Skeletal muscle satellite cell (primary cell): ENCODE measurements around the gene SIK3.
A peak's percentile ranks its signal among the peaks of the same experiment; 100 is the strongest.

Experiments
- H3K27me3 ChIP-seq: 2 replicates; pipeline ENCODE4 v1.7.0; 2013; ENCODE audit warnings: low read length; ENCODE audit not compliant: control insufficient read depth, insufficient read depth
- H3K36me3 ChIP-seq: 2 replicates; pipeline ENCODE4 v1.7.0; 2013; ENCODE audit warnings: mild to moderate bottlenecking, control low read depth, low read length; ENCODE audit not compliant: insufficient read depth
- H3K4me1 ChIP-seq: 2 replicates; pipeline ENCODE4 v1.7.0; 2013; ENCODE audit warnings: low read length; ENCODE audit not compliant: control insufficient read depth, insufficient read depth
- H3K4me2 ChIP-seq: 2 replicates; pipeline ENCODE4 v1.7.0; 2013; ENCODE audit warnings: mild to moderate bottlenecking, low read length
- H3K4me3 ChIP-seq: 2 replicates; pipeline ENCODE4 v1.7.0; 2013; ENCODE audit warnings: low read length
- H3K9ac ChIP-seq: 2 replicates; pipeline ENCODE4 v1.7.0; 2013; ENCODE audit warnings: mild to moderate bottlenecking, low read depth, low read length, moderate library complexity
- H3K9me3 ChIP-seq: replicated peaks from 2 replicates; pipeline ENCODE4 v1.7.0; 2013; ENCODE audit warnings: mild to moderate bottlenecking, control low read depth, low read length

SIK3 gene

DNA sequence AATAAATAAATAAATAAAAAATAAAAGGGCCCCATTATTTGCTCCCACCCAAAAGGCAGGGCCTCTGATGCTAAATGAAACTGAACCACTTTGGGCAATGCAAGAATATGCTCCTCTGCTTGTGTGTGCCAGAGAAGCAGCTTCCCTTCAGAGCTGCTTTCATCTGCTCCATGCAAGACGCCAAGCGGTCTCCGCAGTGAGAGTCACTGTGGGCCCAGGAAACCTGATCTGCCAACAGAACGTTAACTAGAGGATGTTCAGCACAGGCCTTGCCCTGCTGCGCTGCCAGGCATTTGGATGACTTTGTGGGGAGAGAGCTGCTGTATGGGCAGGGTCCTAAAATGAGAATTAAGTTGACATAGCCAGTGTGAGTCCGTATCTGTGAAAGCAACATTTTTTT, 217.1 kb downstream of the SIK3 start:
- Histone ChIP-seq H3K4me2 (no peak overlapping the region), H3K4me1 (peaks cover 19% of the 10 kb centered on the region), H3K27me3 (no peaks in the 10 kb centered on the region), H3K9me3 (no peaks in the 10 kb centered on the region), H3K9ac (no peak overlapping the region), H3K4me3 (no peak overlapping the region), H3K36me3 (no peaks in the 10 kb centered on the region)

GRCh38 chr11:116879800-116880625, 218.2 kb downstream of the SIK3 start:
- Histone ChIP-seq H3K4me2 (no peak overlapping the region), H3K4me1 (peaks cover 19% of the 10 kb centered on the region), H3K36me3 (peaks cover 3% of the 10 kb centered on the region), H3K4me3 (no peak overlapping the region), H3K9me3 (no peaks in the 10 kb centered on the region), H3K27me3 (no peaks in the 10 kb centered on the region), H3K9ac (no peak overlapping the region)

DNA sequence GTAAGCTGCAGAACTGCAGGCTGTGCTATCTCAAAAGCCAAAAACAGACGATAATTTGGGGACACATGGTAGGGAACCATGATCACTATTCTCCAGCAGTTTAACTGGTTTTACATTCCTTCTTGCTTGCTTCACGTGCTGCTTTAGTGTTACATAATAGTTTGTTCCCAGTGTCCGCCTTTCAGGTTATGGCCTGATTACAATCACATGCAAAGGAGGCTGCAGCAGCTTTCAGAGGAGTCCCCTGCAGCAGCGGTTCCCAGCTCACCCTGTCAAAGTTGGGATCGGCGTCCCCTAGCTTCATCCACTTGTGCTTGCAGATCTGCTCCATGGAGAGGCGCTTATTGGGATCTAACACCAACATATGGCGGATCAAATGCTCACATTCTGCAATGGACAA, 221.6 kb downstream of the SIK3 start:
- H3K9me3 ChIP-seq, result no peaks in the 10 kb centered on the region
- peaks cover 10% of the 10 kb centered on the region for H3K36me3 ChIP-seq
- no peaks in the 10 kb centered on the region for H3K27me3 ChIP-seq
- no peak overlapping the region for H3K4me2 ChIP-seq
- H3K4me1 ChIP-seq, result peaks cover 41% of the 10 kb centered on the region
- no peak overlapping the region for H3K4me3 ChIP-seq
- H3K9ac ChIP-seq, result no peak overlapping the region

- no peak overlapping the region for H3K4me3 ChIP-seq
- no peak overlapping the region for H3K9ac ChIP-seq
- no peaks in the 10 kb centered on the region for H3K9me3 ChIP-seq
- H3K4me2 ChIP-seq, result no peak overlapping the region
- H3K36me3 ChIP-seq, result peaks cover 10% of the 10 kb centered on the region
- H3K4me1 ChIP-seq, result peaks cover 47% of the 10 kb centered on the region
- H3K27me3 ChIP-seq, result no peaks in the 10 kb centered on the region
Measured at GRCh38 chr11:116875194-116875593, 223.0 kb downstream of the SIK3 start.

- H3K36me3 ChIP-seq, result peaks cover 17% of the 10 kb centered on the region
- H3K27me3 ChIP-seq, result no peaks in the 10 kb centered on the region
- H3K4me2 ChIP-seq, result no peak overlapping the region
- H3K4me3 ChIP-seq, result no peak overlapping the region
- H3K9ac ChIP-seq, result no peak overlapping the region
- H3K4me1 ChIP-seq, result peaks cover 46% of the 10 kb centered on the region
- H3K9me3 ChIP-seq, result no peaks in the 10 kb centered on the region
Measured at GRCh38 chr11:116874251-116874650, 224.0 kb downstream of the SIK3 start.

DNA sequence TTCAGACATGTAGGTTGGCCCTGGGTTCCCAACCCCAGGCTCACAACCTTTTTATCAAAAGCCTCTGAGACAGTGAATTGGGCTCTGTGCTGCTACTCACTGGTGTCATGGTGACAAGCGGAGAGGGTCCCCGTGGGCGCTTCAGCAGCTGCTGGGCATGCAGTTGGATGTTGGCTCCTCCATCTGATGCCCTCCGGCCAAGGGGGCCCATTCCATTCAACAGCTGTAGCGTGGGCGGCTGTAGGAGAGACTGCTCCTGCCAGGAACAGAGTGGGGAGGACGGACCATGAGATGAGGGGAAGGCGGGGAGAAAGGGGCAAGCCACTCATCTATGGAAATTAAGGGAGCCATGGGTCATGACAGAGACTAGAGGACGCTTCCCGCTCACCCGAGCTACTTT, 224.8 kb downstream of the SIK3 start:
- H3K9me3 ChIP-seq, result no peaks in the 10 kb centered on the region
- no peaks in the 10 kb centered on the region for H3K27me3 ChIP-seq
- H3K36me3 ChIP-seq, result peaks cover 17% of the 10 kb centered on the region
- peak overlapping the region; percentile 23 for H3K9ac ChIP-seq
- no peak overlapping the region for H3K4me2 ChIP-seq
- no peak overlapping the region for H3K4me3 ChIP-seq
- H3K4me1 ChIP-seq, result peaks cover 46% of the 10 kb centered on the region

GRCh38 chr11:116871248-116871647, 227.0 kb downstream of the SIK3 start:
- Histone ChIP-seq H3K9me3 (no peaks in the 10 kb centered on the region), H3K4me1 (peaks cover 46% of the 10 kb centered on the region), H3K27me3 (no peaks in the 10 kb centered on the region), H3K4me2 (peak overlapping the region; percentile 65), H3K4me3 (peak overlapping the region; percentile 45), H3K36me3 (peaks cover 34% of the 10 kb centered on the region), H3K9ac (peak overlapping the region; percentile 77)

GRCh38 chr11:116870054-116870453, 228.2 kb downstream of the SIK3 start:
- no peak overlapping the region for H3K4me2 ChIP-seq
- peak overlapping the region; percentile 61 for H3K9ac ChIP-seq
- no peaks in the 10 kb centered on the region for H3K9me3 ChIP-seq
- no peak overlapping the region for H3K4me3 ChIP-seq
- H3K4me1 ChIP-seq, result peaks cover 58% of the 10 kb centered on the region
- H3K27me3 ChIP-seq, result no peaks in the 10 kb centered on the region
- peaks cover 31% of the 10 kb centered on the region for H3K36me3 ChIP-seq

DNA sequence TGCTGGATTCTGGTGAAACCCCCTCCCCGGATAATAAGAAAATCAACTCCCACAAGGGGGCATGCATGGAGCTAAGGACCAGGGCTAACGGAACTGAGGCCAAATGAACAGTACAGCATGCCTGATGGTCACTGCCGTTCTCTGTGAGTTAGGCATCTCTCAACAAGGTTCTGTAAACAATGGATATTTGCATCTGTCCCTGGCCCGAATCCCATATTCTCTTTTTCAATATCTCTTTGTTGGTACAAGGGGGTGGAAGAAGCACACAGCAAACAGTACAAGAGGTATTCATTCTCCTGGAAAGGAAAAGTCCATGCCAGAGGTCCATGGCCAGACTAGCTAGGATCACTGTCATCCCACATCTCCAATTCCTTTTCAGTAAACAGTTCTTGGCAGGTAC, 228.6 kb downstream of the SIK3 start:
- Histone ChIP-seq H3K4me2 (no peak overlapping the region), H3K36me3 (peaks cover 31% of the 10 kb centered on the region)

GRCh38 chr11:116868066-116868465, 230.2 kb downstream of the SIK3 start:
- no peak overlapping the region for H3K4me3 ChIP-seq
- no peaks in the 10 kb centered on the region for H3K27me3 ChIP-seq
- H3K4me1 ChIP-seq, result peaks cover 51% of the 10 kb centered on the region
- H3K36me3 ChIP-seq, result peaks cover 36% of the 10 kb centered on the region
- no peaks in the 10 kb centered on the region for H3K9me3 ChIP-seq
- H3K4me2 ChIP-seq, result no peak overlapping the region
- H3K9ac ChIP-seq, result no peak overlapping the region

More for the DNA sequence above, 228.6 kb downstream of the SIK3 start:
- H3K9ac ChIP-seq, result no peak overlapping the region
- no peaks in the 10 kb centered on the region for H3K27me3 ChIP-seq
- H3K4me1 ChIP-seq, result peaks cover 61% of the 10 kb centered on the region
- no peaks in the 10 kb centered on the region for H3K9me3 ChIP-seq
- no peak overlapping the region for H3K4me3 ChIP-seq

DNA sequence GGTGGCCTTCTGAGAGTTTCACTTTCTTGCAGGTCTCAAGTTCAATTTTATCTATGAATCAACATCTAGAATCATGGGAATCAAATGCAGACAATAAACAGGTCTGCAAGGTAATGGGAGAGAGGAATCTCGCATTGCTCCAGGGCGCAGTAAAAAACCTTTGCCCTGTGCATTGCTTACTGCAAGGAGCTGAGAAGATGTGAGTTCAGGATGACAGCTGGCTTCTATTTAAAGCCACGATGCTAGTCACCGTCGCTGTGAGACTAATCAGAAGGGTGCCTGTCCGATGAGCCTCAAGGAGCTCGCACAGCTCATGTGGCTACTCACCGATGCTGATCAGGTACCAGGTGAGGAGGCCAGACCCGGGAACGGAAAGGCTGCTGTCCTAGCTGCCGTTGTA, 230.6 kb downstream of the SIK3 start:
- Histone ChIP-seq H3K4me1 (peaks cover 47% of the 10 kb centered on the region), H3K27me3 (no peaks in the 10 kb centered on the region), H3K36me3 (peaks cover 34% of the 10 kb centered on the region), H3K4me3 (no peak overlapping the region), H3K4me2 (no peak overlapping the region), H3K9me3 (no peaks in the 10 kb centered on the region), H3K9ac (no peak overlapping the region)

- Histone ChIP-seq H3K4me1 (peaks cover 47% of the 10 kb centered on the region), H3K36me3 (peaks cover 40% of the 10 kb centered on the region)
Measured at GRCh38 chr11:116866804-116867455, 231.3 kb downstream of the SIK3 start.

More at GRCh38 chr11:116866804-116867455, 231.3 kb downstream of the SIK3 start:
- H3K9ac ChIP-seq, result no peak overlapping the region
- H3K4me3 ChIP-seq, result no peak overlapping the region
- H3K9me3 ChIP-seq, result no peaks in the 10 kb centered on the region
- H3K27me3 ChIP-seq, result no peaks in the 10 kb centered on the region
- H3K4me2 ChIP-seq, result no peak overlapping the region
